ENCODE data around the gene GNA15. TPM values are rescaled to one million over a fixed set of nuclear protein-coding genes. Genes with fewer than 3 reads are reported as not detected.
"Not testable (repeated sequence)": the region's sequence is repeated elsewhere in the genome, so short reads cannot be mapped to it uniquely, and the experiment has no call there.

GNA15 gene
- 53.0 TPM for polyA plus RNA-seq (2012; ENCODE audit: insufficient read depth, insufficient read length)

- peak within 1 kb of the TSS; percentile 86 for H3K4me3 ChIP-seq (ENCODE audit: low read length)
- DNase-seq (ENCODE audit: low read depth, low spot score) = peak; percentile 61
Measured at GRCh38 chr19:3135961-3136683, at the start of gene GNA15. Gene GNA15 (plus strand): TSS chr19:3136033. CDS start chr19:3136451, 418 bp downstream.

- DNase-seq (ENCODE audit: low read depth, low spot score) = no peak
- no peak overlapping the region for H3K4me3 ChIP-seq (ENCODE audit: low read length)
Measured at GRCh38 chr19:3087769-3088168, 48.1 kb upstream of the GNA15 start.

- H3K4me3 ChIP-seq (ENCODE audit: low read length); DNase-seq (ENCODE audit: low read depth, low spot score): not testable (repeated sequence)
Measured at GRCh38 chr19:3089299-3089855, 46.5 kb upstream of the GNA15 start.

- DNase-seq (ENCODE audit: low read depth, low spot score) = no peak
- H3K4me3 ChIP-seq (ENCODE audit: low read length) = peak overlapping the region; percentile 35
Measured at GRCh38 chr19:3094601-3095440, 41.0 kb upstream of the GNA15 start.

DNA sequence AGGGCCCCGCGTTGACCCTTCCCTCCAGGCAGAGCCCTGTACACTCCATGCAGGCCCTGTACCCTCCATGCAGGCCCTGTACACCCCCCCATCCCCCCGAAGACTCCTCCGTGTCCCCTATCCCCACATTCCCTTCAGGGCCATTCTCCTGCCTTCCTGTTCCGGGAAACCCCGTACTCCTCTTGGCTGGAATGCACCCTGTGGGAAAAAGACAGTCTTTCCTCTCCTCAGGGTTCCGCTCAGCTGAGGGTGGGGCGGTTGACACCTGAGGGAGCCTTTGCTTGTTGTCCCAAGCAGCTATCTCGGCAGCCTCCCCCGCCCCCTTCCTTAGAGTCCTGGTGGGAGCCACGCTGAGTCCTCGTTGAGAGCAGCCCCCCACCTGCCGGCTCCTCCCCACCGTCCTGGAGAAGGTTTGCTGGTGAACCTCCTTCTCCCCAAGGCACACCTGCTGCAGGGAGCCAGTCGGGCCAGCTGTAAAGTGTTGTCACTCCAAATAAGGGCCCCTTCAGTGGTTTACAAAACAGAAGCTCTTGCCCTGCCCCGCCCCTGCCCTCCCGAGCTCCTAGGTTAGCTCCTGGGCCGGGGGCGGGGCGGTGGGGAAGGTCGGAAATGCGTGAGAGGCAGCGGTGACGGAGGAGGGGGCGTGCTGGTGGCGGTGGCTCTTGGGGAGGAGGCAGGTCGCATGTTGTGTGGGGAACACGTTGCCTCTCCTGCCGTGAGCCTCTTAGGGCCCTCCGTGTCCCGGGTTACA lies 40.2 kb upstream of the GNA15 start:
- no peak overlapping the region for H3K4me3 ChIP-seq (ENCODE audit: low read length)
- DNase-seq (ENCODE audit: low read depth, low spot score) = peak; percentile 40

DNA sequence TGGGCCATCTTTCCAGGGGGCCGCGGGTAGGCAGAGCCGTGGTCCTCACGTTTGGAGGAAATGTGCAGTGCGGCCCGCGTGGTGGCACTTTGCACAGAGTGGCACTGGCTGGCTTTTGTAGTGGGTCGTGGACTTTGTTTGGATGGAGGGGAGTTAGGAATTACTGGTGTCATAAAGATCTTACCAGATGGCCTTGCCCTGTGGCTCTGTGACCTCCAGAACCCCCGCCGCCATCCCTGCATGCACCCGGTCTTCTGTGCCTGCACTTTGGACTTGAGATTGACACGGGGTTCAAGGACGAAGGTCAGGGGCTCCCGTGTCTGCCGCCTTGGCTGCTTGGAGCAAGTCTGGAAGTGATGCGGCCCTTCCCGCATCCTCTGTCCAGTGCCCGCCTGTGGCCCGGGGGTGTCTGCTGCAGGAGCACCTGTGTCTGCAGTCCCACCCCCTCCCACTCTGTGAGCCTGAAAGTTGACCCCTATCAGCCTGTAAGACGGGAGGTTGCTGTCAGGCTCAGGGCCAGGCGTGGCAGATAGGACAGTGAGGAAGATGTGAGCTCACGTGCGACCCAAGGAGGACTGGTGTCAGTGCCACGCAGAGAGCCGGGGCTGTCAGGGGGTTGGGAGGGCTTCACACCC lies 39.4 kb upstream of the GNA15 start:
- DNase-seq (ENCODE audit: low read depth, low spot score) = no peak
- no peak overlapping the region for H3K4me3 ChIP-seq (ENCODE audit: low read length)

DNA sequence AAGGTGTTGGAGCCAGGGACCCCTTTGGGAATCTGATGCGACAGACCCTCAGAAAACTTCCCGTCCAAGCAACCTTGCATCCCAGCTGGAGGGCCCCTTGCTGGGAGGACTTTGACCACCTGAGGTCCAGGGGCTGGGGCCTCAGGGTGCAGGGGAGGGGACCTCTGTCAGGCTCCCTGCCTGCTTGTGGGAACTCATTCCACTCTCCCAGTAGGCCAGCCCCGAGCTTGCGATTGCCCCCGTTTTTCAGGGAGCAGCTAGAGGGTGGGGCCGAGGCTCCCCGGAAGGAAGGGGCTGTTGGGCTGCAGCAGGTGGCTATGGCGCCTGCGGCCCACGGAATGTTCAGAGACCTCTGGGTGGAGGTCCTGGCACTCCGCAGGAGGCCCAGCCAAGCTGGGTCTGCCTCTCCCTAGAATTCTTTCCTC lies 38.9 kb upstream of the GNA15 start:
- no peak for DNase-seq (ENCODE audit: low read depth, low spot score)
- H3K4me3 ChIP-seq (ENCODE audit: low read length) = no peak overlapping the region

DNA sequence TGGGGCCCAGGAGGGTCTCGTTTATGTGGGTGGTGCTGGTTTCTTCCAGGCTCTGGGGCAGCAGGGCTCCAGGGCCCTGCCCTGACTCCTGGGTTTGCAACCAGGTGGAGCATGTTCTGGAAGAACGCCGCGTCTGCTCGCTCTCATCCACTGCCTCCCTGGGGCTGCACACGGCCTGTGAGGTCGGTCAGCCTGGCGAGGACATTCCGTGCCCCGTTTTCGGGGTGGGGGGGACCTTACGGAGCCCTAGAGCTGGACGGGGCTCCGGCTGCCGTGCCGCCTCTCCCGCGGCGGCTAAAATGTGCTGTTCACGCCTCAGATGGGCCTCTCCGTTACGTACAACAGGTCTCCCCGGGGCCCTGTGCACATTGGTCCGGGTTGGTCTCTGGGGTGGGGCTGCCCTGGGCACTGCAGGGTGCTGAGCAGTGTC lies 38.4 kb upstream of the GNA15 start:
- no peak for DNase-seq (ENCODE audit: low read depth, low spot score)
- H3K4me3 ChIP-seq (ENCODE audit: low read length) = no peak overlapping the region

GRCh38 chr19:3098141-3098514 lies 37.7 kb upstream of the GNA15 start:
- DNase-seq (ENCODE audit: low read depth, low spot score) = no peak
- no peak overlapping the region for H3K4me3 ChIP-seq (ENCODE audit: low read length)

DNA sequence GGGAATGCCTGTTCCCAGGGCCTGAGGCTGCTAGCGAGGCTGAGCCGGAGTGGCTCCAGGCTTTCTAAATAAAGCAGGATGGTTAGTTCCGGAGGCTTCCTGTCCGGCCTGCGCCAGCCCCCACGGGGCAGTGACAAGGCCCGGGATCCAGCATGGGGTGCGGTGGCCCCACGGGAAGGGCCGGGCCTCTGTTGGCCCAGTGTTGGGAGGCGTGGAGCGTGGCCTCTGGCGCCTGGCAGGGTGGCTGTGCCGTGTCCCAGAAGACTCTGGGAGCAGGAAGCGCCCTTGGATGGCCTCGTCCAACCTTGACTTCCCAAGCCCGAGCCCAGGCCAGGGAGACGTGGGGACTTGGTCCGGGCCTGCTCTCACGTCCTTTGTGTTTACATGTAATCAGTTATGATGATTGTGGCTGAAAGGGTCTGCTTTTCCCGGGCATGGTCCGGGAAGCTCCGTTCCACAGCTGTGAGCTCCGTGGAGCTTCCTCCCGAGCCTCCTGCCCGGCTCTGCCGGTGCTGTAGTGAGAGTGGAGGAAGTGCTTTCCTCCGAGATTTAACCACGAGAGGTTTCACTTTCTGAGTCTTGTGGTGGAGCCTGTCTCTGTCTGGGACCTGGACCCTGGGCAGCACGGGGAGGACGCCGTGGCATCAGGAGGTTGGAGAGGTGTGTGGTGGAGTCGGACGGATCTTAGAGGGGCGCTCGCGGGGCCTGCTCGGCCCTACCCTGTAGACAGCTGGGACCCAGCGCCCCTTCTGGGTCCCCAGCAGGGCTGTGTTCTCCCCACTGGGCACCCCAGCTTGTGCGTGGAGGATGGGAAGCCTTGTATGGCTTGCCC lies 37.1 kb upstream of the GNA15 start:
- no peak for DNase-seq (ENCODE audit: low read depth, low spot score)
- H3K4me3 ChIP-seq (ENCODE audit: low read length) = no peak overlapping the region

DNA sequence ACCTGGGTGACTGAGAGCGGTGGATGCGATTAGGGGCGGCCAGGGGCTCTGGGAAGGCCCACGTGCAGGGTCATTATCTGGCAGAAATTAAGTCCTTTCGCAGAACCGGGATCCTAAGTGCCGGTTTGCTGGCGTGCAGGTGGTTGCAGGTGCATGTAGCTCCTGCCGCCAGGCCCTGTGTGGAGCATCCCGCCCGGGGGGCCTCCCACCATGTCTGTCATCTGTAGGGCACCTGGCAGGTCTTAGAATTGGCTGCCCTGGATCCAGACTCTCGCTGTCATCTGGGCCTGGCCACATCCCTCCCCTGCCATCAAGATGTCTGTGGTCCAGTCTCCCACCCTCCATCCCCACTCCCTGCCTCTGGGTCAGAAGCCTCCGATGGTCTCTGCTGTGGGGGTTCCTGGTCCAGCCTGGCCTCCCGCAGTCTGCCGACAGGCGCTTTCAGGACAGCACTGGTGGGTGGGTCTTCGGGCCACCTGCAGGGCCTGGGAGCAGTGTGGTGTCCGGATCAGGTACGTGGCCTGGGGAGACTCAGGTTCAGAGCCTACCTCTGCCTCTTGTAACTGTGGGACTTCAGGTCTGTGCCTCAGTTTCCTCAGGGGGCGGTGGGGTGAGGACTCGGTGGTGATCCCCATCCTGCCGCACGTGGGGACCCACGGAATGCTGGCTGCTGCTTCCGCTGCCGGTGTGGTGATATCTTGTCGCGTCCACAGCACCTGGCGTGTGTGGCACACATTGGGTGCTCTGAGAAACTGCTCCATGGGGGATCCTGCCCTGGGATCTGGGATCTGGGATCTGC lies 36.3 kb upstream of the GNA15 start:
- DNase-seq (ENCODE audit: low read depth, low spot score) = no peak
- no peak overlapping the region for H3K4me3 ChIP-seq (ENCODE audit: low read length)

DNA sequence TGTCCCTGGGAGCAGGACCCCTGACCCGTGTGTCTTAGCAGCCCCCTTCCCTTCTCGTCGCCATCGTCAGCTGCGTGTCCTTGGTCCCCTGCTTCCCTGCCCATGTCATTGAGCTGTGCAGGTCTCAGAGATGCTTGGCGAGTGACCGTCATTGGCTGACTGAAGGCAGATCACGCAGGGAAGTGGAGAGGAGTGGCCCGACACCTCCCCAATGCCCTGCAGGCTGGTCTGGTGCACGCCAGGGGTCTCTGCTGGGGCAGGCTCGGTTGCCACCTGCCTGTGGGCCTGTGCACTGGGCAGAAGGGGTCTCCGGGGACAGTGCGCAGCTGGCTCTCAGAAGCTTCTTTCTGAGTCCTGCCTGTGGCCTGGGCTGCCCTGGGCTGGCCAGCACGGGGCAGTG lies 35.5 kb upstream of the GNA15 start:
- no peak for DNase-seq (ENCODE audit: low read depth, low spot score)
- no peak overlapping the region for H3K4me3 ChIP-seq (ENCODE audit: low read length)

DNA sequence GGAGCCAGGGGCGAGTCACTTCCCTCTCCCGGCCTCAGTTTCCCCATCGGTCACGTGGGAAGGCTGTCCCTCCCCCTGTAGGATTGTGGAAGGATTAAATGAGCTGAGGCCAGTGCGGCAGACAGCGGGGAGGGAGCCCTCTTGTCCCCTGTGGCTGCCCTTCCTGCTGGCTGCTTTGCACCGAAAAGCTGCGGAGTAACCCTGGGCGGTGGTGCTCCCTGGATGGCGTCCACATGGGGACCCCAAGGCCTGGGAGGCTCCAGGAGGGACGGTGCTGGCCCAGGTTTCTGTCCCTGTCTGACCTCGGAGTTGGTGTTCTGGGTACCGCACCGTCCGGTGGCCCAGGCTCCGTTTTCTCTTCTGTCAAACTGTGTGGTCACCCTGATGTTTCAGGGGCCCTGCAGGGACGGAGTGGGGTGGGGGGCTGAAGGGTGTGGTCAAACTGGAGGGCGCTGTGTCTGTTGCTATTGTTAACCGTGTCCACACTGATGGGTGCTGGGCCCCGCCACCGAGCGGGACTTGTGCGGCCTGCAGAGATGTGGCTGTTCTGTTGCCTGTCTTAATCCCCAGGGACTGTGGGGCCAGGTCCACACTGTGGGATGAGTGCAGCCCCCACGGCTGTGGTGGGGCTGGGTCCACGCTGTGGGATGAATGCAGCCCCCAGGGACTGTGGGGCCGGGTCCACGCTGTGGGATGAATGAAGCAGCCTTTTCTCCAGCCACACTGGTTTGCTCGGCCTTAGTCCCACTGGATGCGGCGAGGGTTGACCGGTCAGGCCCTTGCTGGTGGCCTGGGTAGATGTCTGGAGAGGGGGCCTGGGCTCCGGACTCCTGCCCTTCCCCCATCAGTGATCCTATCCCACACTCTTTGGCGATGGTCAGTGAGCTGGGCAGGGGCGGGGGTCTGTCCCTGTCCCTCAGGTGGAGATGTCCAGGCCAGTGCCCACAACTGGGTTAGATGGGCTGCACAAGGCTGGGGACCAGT lies 34.8 kb upstream of the GNA15 start:
- no peak for DNase-seq (ENCODE audit: low read depth, low spot score)
- H3K4me3 ChIP-seq (ENCODE audit: low read length) = no peak overlapping the region

GRCh38 chr19:3102239-3103140 lies 33.3 kb upstream of the GNA15 start:
- DNase-seq (ENCODE audit: low read depth, low spot score) = no peak
- H3K4me3 ChIP-seq (ENCODE audit: low read length) = no peak overlapping the region

DNA sequence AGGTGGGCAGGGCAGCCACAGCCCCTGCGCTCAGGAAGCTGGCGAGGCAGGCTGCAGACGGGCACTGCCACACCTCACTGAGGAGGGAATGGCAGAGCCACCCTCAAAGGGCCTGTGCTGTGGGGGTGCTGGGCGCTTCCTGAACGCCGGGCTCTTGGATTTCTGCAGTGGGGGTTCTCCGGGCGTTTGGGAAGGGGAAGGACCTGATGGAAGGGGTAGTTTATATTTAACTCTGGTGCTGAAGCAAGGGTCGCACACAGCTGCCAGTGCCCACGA lies 31.2 kb upstream of the GNA15 start:
- H3K4me3 ChIP-seq (ENCODE audit: low read length) = no peak overlapping the region
- DNase-seq (ENCODE audit: low read depth, low spot score) = no peak

Data from Jurkat, Clone E6-1 (cell line).